ENCODE results near the gene ZDHHC21.
"Not testable (repeated sequence)": the region's sequence is repeated elsewhere in the genome, so short reads cannot be mapped to it uniquely, and the experiment has no call there.

Gene ZDHHC21

DNA sequence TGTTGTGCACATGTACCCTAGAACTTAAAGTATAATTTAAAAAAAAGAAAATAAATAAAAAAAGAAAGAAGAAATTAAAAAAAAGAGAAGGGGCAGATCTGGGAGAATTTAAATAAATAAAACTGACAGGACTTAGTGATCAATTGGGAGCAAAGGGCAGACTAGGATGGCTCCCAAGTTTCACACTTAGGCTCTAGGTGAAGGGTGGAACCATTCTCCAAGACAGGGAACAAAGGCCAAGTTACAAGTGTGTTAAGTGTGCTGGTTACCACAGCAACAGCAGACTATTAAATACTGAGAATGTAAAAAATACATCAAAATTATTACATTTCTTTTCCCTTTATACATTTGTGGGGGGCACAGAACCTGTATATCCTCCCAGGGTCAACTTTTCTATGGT, 7.1 kb downstream of the ZDHHC21 start:
- no peak for TF ChIP-seq CTCF (IDR thresholded peaks at IDR 0.05; ENCODE audit: control insufficient read depth, insufficient read depth, low read depth, low read length, missing control alignments)
- no peak for DNase-seq (ENCODE audit: low read depth)

GRCh38 chr9:14682616-14683015, 10.6 kb downstream of the ZDHHC21 start:
- not testable (repeated sequence) for DNase-seq (ENCODE audit: low read depth); H3K4me3 ChIP-seq (ENCODE audit: control insufficient read depth, low read depth, low read length)

More for the DNA sequence above, 7.1 kb downstream of the ZDHHC21 start:
- H3K4me3 ChIP-seq (ENCODE audit: control insufficient read depth, low read depth, low read length): no peak overlapping the region

DNA sequence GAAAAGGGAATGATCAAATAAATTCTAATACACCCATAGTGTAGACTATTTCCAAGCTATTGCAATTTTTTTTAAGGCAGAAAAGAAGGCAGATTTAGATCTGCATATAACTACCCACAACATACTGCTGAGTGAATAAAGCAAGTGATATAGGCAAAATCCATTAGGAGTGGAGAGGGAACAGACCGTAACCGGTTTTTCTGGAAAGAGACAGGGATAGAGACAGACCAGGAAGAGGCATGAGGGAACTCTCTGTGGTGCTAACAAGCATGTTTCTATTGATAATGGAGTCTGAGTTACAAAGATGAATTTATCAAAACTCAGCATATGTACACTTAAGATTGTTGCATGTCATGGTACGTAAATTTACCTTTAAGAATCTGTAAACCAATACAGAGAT, 14.5 kb downstream of the ZDHHC21 start:
- H3K4me3 ChIP-seq (ENCODE audit: control insufficient read depth, low read depth, low read length): no peak overlapping the region
- no peak for DNase-seq (ENCODE audit: low read depth)
- no peak for TF ChIP-seq CTCF (IDR thresholded peaks at IDR 0.05; ENCODE audit: control insufficient read depth, insufficient read depth, low read depth, low read length, missing control alignments)

GRCh38 chr9:14677872-14678271, 15.4 kb downstream of the ZDHHC21 start:
- H3K4me3 ChIP-seq (ENCODE audit: control insufficient read depth, low read depth, low read length): no peak overlapping the region
- no peak for TF ChIP-seq CTCF (IDR thresholded peaks at IDR 0.05; ENCODE audit: control insufficient read depth, insufficient read depth, low read depth, low read length, missing control alignments)
- DNase-seq (ENCODE audit: low read depth): no peak

DNA sequence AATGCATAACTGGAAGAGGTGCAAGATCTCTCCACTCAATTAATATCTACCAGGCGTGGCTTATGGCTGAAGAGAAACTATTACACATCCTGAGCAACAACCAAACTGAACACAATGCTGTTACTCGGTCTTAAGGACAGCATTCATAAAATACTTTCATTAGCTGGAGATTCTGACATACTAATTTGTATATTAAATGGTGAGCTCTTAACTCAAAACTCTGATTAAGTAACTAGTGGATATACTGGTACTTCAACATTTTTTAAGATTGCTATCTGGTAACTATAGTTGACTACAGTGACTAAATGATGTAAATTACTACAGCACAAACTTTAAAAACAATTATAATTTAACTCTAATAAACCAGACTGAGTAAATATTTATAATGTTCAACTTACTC, 15.8 kb downstream of the ZDHHC21 start:
- no peak for DNase-seq (ENCODE audit: low read depth)
- no peak for TF ChIP-seq CTCF (IDR thresholded peaks at IDR 0.05; ENCODE audit: control insufficient read depth, insufficient read depth, low read depth, low read length, missing control alignments)
- no peak overlapping the region for H3K4me3 ChIP-seq (ENCODE audit: control insufficient read depth, low read depth, low read length)

- DNase-seq (ENCODE audit: low read depth): no peak
- no peak for TF ChIP-seq CTCF (IDR thresholded peaks at IDR 0.05; ENCODE audit: control insufficient read depth, insufficient read depth, low read depth, low read length, missing control alignments)
- H3K4me3 ChIP-seq (ENCODE audit: control insufficient read depth, low read depth, low read length): no peak overlapping the region
Observed at GRCh38 chr9:14674630-14675029, 18.6 kb downstream of the ZDHHC21 start.

DNA sequence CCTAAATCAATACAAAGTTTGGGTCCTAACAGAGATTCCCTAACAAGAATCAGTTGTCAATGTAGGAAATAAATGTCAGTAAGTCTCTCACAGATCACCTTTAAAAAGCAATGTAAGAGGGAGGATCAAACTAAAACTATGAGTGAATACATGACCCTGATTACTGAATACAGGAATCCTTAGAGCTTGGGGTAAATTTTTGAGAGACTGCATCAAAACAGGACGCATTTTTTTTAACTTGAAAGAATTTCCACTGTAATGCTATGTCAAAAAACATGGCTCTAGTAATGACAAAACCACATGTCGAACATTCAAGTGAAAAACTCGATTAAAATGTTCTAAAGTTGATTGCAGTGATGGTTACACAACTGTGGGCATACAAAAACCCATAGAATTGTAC, 21.9 kb downstream of the ZDHHC21 start:
- DNase-seq (ENCODE audit: low read depth): no peak
- no peak for TF ChIP-seq CTCF (IDR thresholded peaks at IDR 0.05; ENCODE audit: control insufficient read depth, insufficient read depth, low read depth, low read length, missing control alignments)
- no peak overlapping the region for H3K4me3 ChIP-seq (ENCODE audit: control insufficient read depth, low read depth, low read length)
